Left forelimb (tissue), 1 donor: ENCODE results near the gene POLR3E.

ENCODE experiments used
- DNase-seq: peaks from one replicate; pipeline ENCODE4 v3.0.0-alpha.2; 2018; ENCODE audit warnings: low spot score

The POLR3E gene, protein sequence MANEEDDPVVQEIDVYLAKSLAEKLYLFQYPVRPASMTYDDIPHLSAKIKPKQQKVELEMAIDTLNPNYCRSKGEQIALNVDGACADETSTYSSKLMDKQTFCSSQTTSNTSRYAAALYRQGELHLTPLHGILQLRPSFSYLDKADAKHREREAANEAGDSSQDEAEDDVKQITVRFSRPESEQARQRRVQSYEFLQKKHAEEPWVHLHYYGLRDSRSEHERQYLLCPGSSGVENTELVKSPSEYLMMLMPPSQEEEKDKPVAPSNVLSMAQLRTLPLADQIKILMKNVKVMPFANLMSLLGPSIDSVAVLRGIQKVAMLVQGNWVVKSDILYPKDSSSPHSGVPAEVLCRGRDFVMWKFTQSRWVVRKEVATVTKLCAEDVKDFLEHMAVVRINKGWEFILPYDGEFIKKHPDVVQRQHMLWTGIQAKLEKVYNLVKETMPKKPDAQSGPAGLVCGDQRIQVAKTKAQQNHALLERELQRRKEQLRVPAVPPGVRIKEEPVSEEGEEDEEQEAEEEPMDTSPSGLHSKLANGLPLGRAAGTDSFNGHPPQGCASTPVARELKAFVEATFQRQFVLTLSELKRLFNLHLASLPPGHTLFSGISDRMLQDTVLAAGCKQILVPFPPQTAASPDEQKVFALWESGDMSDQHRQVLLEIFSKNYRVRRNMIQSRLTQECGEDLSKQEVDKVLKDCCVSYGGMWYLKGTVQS

DNA sequence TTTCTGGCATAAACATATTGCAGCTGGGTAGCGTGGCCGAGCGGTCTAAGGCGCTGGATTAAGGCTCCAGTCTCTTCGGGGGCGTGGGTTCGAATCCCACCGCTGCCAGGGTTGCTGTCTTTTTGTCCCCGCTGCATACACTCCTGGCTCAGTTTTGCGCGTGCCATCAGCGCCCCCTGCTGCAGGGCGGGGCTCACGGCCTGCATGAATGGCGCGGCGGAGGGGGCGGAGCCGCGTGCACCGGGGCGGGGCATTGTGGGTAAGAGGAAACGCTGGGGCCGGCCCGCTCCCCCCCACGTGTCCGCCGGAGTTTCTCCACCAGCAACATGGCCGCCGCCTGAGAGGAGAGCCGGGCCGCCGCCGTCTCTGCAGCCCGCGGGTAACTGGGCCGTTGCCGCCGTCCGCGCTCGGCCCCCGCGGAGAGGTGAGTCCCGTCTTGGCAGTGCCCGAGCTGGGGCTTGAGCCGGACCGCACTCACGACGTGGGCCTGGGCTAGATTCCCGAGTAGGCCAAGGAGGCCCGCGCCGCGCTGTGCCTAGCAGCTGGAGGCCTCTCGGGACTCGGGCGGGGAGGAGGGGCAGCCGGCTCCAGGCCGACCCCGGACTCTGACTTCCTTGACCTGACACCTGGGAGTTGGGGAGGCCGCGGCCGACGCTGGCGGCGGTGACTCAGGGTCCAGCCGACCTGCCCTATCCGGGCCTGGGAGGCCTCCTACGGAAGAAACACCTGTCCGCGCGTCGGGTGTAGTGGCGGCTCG, at the start of gene POLR3E:
Gene POLR3E (plus strand): TSS at position 296 of the 757 bp plus-strand sequence. CDS start 5,560 bp downstream, outside the sequence.
- DNase-seq = peak; percentile 100

DNA sequence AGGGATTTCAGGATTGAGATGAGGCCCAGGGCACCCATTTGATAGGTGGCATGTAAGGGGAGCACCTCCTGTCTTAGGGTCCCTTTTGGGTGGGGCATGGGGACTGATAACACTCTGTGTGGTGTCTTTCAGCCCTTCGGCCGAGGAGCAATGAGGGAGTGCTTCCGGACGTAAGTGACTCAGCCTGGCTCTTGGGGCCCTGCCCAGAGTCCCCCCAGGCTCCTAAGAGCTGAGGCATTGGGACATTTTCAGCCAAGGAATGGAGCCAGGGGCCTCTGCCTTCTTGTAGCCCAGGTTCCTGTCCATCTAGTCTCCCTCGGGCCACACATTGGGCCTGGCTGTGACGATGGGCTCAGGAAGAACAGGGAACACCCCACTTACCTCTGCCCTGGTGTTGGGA, 46.7 kb upstream of the POLR3E start:
- DNase-seq = no peak

DNA sequence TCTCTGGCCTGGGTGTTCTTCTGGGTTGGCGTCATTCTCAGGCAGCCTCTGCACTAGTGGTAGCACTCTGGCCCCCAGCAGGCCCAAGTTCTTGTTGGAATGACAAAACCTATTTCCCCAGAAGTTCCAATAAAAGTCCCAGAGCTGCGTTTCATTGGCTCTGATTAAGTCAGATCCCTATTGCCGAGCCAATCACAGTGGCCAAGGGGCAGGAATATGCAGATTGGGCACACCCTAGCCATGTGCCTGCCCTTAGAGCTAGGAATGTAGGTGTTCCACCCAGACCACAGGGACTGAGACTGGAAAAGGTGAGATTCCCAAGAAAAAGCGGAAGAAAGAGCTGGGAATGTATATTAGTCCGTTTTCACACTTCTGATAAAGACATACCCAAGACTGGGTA, 44.9 kb upstream of the POLR3E start:
- DNase-seq = no peak

DNA sequence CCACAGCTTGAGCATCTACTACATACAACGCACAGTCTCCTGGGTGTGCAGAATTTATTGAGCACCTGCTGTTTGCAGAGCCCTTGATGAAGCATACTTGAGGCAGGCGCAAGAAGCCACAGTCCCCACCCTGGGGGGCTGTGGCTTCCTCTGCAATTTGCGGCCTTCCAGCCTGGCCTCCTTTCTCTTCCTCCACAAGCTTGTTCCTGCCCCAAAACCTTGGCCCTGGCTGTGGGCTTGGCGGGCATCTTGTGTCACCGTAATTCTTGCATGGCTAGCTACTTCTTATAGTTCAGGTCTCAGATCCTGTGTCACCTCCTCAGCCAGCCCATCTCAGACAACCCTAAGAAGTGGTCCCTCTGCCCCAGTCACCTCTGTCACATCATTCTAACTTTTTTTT, 43.9 kb upstream of the POLR3E start:
- DNase-seq = no peak

DNA sequence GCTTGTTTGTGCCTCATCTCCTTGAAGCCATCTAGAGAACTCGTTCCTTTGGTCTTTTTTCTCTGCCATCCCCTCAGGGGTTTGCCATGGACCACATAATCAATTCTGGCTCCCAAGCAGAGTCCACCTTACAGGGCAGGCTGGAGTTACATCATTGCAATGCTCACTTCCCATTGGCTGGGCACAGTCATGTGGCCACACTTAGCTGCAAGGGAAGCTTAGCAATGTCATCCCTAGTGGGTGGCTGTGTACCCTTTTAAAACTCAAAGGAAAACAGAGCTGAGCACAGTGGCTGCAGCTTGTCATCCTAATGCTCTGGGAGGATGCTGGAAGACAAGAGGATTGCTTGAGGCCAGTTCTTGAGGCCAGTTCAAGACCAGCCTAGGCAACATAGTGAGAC, 41.9 kb upstream of the POLR3E start:
- no peak for DNase-seq

DNA sequence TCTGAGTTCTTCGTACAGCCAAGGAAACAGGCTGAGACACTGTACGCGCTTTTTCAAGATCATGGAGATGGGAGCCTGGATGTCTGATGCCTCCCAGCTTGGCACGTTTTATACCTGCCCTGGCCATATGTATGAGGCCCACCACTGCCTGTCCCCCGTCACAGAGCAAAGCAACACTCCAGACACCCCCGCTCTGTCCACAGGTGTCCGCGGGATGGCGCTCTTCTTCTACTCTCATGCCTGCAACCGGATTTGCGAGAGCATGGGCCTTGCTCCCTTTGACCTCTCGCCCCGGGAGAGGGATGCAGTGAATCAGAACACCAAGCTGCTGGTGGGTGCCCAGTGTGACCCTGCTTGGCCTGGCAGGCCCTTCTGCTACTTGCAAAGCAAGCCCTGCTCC, 39.8 kb upstream of the POLR3E start:
- no peak for DNase-seq

DNA sequence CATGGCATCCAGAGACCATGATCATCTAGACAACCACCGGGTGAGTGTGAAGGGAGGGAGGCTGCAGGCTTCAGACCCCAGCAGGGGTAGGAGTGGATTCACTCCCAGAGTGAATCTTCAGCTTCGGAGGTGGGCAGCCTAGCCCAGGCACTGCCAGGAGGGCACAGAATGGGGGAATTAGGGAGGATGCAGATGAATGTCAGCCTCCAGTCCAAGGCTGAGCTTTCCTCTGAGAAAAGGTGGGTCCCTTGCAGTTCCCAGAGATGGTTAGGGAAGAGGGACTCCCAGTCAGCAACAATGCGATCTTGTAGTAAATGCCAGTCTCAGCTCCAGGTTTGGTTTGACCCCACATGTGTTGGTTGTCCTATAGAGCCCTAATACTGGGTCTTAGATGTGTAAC, 36.7 kb upstream of the POLR3E start:
- no peak for DNase-seq

DNA sequence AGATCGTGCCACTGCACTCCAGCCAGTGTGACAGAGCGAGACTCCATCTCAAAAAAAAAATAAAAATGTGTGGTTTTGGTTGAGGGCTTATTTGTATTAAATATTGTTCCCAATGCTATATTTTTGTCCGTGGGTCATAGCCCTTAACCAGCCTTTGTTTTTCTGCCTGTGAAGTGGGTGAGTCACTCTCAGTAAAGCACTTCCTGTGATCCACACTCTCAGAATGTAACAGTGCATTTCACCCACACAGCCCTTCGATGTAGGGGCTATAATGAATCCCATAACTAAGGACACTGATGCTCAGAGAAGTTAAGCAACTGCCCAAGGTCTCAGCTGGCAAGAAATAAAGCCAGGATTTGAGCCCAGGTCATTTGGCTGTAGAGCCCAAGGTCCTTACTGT, 34.7 kb upstream of the POLR3E start:
- DNase-seq = no peak

DNA sequence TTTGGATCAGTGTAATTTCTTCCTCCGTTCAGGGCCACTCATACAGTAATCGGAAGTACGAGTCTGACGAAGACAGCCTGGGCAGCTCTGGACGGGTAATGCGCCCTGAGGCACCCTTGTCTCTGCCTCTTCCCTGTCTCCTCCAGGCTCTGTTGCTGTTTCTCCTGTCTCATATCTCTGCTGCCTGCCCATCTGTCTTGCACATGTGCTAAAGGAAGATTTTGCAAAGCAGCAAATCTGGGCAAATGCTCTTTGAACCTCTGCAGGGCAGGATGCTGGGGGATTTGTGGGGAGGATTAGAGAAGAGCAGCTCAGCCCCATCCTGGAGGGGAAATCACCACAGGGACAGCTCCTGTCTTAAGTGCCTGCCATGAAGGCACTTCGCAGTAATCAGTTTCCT, 32.4 kb upstream of the POLR3E start:
- no peak for DNase-seq

DNA sequence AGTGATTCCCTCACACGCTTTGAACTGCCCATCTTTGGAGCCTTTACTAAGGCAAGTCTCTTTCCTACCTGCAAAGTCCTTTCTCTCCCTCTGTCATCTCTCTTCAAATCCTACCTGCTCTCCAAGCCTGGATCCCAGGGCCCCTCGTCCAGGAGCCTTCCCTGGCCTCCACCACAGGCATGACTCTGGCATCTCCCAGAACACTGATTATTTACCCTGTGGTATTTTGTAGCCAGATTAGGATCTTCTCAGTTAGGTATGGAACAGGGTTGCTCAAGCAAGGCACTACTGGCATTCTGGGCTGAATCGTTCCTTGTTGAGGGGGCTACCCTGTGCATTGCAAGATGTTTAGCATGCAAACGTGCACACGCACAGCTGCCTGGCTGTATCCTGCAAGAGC, 31.9 kb upstream of the POLR3E start:
- DNase-seq = no peak

DNA sequence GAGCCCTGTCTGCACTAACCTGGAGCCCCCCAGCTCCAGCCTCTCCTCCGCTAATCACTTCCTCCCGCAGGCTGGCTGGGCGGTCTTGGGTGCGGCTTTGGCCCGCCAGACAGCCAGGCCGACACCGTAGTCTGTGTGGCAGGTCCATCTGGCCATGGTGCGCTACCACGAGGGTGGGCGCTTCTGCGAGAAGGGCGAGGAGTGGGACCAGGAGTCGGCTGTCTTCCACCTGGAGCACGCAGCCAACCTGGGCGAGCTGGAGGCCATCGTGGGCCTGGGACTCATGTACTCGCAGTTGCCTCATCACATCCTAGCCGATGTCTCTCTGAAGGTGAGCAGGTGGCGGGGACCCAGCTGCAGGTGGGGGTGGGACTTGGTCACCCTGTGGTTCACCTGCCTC, 30.7 kb upstream of the POLR3E start:
- no peak for DNase-seq

DNA sequence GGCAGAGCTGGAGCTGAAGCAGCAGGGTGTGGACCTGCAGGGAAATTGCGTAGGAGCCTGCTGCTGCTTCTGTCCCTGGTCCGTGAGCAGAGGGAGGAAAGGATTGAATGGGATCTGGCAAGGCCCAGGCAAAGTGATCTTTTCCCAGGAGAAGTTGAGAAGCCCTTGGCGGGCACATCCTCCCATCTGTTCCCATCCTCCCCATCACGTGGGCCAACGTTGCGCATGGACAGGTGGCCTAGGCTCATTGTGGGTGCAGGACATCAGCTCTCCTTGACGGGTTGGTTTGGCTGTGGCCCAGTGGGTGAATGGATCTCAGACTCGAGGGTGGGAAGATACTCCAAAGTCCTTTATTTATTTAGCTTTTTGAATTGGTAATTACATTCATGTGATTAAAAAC, 29.4 kb upstream of the POLR3E start:
- no peak for DNase-seq

DNA sequence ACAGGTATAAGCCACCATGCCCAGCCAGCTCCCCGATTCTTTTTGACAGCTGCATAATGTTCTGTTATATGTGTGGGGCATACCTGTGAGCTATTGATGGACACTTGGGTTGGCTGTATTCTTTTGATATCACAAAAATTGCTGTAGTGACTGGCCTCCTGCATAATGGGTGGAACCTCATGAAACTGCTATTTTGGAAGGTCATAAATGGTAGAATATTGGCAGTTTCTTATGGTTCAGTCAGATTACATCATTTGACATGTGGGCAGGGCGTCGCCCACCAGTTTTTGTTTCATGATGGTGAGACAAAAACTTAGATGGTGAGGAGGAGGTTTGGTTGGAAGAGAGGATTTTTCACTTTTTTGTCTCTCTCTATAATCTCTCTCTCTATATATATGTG, 26.7 kb upstream of the POLR3E start:
- no peak for DNase-seq

DNA sequence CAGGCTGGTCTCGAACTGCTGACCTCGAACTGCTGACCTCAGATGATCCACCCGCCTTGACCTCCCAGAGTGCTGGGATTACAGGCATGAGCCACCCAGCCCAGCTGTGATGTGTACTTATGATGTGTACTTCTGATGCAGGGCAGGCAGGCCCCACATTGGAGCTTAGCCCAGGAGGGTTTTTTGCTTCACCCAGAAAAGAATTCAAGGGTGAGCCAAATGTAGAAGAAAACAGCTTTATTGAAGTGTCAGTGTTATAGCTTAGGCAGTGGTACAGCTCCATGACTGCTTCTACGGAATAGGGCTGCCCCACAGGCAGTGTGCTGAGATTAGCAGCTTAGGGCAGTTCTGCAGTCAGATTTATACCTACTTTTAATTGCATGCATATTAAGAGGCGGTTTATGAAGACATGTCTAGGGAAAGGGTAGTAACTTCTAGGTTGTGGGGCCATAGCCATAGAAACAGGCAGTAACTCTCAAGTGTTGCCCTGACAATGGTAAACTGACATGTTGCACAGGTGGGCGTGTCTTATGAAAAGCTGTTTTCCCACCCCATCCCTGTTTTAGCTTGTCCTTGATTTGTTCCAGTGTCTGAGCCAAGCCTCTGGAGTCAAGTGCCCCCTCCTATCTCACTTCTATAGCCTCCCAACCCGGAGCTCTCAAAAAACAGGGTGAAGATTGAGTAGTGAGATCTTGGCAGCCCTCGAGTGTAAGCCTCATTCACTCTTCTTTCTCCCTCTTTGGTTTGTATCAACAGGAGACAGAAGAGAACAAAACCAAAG, 24.1 kb upstream of the POLR3E start:
- no peak for DNase-seq

DNA sequence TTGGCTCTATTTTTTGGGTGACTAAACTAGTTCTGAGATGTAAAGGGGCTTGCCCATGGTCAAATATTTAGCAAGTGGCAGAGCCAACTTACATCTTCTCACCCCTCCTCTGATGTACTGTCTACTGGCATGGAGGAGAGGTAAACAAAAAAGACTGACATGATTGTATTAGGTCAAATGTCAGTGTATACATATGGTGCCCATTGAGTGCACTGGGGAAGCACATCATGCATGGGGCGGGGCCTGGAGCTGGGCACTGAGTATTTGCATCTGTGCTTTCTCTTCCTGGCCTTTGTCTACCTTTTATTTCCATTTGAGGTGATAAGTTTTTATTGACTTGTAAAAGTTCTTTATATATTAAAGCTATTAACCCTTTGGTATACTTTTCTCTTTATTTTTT, 22.3 kb upstream of the POLR3E start:
- DNase-seq = no peak

DNA sequence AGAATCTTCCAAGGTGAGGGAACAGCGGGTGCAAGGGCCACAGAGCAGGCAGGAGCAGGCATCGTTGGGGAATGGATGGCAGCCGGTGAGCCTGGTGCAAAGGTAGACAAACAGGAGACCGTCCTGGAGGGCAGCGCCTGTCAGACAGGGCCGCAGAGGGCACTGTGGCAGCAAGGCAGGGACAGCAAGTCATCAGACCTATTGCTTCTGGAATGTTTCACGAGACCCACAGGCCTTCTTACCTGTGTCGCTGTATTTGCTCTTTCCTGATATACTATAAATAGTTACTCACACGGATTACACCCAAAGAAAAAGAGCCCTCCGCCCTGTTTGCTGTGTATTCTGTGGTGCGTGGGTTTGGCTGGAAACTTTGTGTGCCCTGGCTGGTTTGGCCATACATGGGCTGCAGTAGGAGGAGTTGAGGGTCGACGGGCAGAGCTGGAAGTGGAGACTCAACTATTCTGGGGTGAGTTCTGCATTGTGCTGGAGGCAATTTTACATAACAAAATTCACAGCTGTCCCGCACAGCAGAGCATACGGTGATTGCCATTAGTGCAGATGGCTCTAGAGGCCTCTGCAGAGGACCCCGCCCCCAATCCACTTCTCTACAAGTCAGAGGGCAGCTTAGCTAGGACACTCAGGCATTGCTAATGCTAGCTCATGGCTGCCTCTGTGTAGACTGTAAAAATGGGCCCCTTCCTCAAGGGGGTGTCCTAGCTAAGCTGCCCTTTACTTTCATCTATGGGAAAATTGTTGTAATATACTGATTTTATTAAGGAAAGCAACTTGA, 18.6 kb upstream of the POLR3E start:
- no peak for DNase-seq

DNA sequence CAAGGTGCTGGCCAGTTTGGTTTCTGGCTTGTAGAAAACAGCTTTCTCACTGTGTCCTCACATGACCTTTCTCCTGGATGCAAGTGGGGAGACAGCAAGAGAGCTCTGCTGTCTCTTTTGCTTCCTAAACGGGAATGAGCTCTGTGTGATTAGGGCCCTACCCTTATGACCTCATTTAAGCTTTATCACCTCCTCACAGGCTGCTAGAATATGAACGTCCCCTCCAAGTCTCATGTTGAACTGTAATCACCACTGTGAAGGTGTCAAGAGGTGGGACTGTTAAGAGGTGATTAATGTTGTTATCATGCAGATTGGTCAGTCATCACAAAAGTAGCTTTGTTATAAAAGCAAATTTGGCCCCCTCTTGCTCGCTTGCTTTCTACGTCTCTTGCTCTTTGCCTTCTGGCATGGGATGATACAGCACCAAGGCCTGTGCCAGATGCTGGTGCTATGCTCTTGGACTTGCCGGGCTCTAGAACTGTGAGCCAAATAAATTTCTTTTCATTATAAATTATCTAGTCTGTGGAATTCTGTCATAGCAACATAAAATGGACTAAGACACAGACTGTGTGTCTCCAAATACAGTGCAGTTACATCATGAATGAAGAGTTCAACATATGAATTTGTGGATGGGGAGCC, 14.8 kb upstream of the POLR3E start:
- DNase-seq = no peak

DNA sequence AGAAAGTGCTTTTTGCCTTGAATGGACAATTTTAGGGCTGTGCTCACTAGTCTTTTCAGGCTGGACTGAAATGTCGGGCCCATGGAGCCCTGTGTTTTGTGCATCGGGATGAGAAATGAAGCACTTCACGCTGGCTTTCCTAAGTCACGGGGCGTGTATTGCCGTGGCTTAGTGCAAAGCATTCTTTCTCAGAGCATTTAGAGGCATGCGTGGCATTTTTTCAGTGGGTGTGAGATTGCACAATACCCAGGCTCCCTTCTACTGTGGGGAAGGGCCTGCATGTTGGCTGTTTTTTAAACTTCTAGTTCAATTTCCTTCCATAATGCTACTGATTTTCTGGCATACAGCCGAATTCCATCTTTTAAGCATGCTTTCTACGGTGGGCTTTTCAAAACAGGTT, 12.6 kb upstream of the POLR3E start:
- DNase-seq = no peak

DNA sequence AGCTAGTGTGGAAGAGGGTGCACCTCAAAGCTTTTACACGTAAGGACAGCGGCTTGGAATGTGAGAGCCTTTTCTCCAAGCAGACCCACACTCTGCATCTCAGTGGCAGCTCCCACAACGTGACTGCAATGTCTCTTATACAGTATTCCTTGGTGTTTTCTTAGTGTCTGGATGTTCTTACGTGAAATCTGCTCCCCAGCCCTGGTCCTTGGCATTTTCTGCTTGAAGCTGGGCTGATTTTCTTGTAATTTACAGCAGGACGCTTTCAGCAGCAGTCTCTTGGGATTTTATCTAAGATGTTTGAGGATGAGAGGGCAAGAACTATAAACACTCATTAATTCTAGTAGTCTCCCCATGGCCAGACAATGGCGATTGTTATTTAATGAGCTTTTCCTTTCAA, 12.1 kb upstream of the POLR3E start:
- no peak for DNase-seq

DNA sequence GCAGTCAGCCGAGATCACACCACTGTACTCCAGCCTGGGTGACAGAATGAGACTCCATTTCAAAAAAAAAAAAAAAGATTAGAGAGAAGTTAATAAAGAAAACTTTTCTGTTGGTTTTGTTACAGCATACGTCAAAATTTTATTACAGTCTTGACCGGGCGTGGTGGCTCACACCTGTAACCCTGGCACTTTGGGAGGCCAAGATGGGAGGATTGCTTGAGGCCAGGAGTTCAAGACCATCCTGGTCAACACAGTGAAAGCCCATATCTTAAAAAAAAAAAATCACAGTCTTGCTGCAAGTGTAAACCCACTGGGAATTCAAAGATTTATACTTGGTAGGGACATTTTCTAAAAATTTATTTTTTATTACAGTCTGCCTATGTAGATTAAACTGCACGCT, 6.2 kb upstream of the POLR3E start:
- DNase-seq = no peak

DNA sequence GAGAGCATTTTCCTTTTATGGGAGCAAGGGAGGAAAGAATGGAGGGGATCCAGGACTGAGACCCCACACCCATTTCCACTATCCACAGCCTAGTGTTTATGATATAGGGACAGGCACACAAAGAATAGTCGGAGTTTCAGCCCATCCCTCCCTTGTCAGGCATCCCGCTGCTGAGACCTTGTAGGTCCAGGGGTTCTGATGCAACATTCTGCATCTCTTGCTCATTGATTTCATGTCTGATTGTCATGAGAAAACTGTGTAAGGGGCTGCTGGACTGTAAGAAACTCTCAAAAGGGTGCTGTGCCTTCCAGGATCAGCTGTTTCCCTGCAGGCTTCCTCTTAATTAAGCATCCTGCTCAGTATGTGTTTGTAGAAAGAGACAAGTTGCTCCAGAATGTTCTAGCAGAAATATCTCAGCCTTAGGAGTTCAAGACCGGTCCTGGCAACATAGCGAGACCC, 5.3 kb upstream of the POLR3E start:
- no peak for DNase-seq
